ENCODE data around the gene SLC6A1. TPM values are rescaled to one million over a fixed set of nuclear protein-coding genes. Genes with fewer than 3 reads are reported as not detected.

The SLC6A1 gene
- total and polyA plus RNA-seq, 2 of the 8 experiments (the other 6 are each of a cell fraction or from before 2014, with no cell fraction given), result 0.30 to 0.63 TPM

GRCh38 chr3:11074011-11074410 is 81.5 kb downstream of the SLC6A1 start:
- Histone ChIP-seq H3K79me1 (ENCODE audit: low read depth, low read length) (no peaks in the 10 kb centered on the region), H3K14ac (ENCODE audit: insufficient read length) (no peak overlapping the region), H2BK15ac (ENCODE audit: low read length) (no peak overlapping the region), H3K27ac (ENCODE audit: low read depth, low read length) (no peak overlapping the region), H2AFZ (ENCODE audit: low read length) (no peak overlapping the region), H3K23ac (ENCODE audit: insufficient read length) (no peak overlapping the region), H4K8ac (ENCODE audit: extremely low read depth, insufficient read depth, low read length) (no peak overlapping the region), H3K56ac (replicated peaks; ENCODE audit: insufficient read length, low read depth, low read length) (no peak overlapping the region), H2BK5ac (ENCODE audit: low read depth, low read length) (no peak overlapping the region), H2BK12ac (ENCODE audit: low read depth, low read length) (no peak overlapping the region), H3K79me2 (ENCODE audit: control insufficient read depth in 1 of 2, insufficient read depth in 2 of 2, low read length in 2 of 2) (no peaks in the 10 kb centered on the region), H4K5ac (ENCODE audit: insufficient read length, low read depth, low read length) (no peak overlapping the region), H3K9ac (replicated peaks in 1 of 4; ENCODE audit: extremely low read depth in 1 of 4, low read depth in 3 of 4, low read length in 3 of 4) (no peak overlapping the region), H2AK5ac (ENCODE audit: low read depth, low read length) (no peak overlapping the region), H3K9me3 (ENCODE audit: insufficient read depth in 2 of 2, low read depth in 1 of 2, low read length in 1 of 2) (peaks cover 4 to 23% of the 10 kb centered on the region in 2 experiments; a peak in 2 of 4 replicates), H3K23me2 (ENCODE audit: low read depth, low read length) (no peaks in the 10 kb centered on the region), H4K91ac (replicated peaks; ENCODE audit: insufficient read length, low read length) (no peak overlapping the region), H3K4me3 (ENCODE audit: extremely low read depth in 1 of 4, insufficient read depth in 2 of 4, low read depth in 3 of 4, low read length in 4 of 4) (no peak overlapping the region), H4K20me1 (replicated peaks in 1 of 2; ENCODE audit: control insufficient read depth in 1 of 2, insufficient read depth in 2 of 2, low read length in 2 of 2) (no peaks in the 10 kb centered on the region), H2BK20ac (ENCODE audit: low read length) (no peak overlapping the region), H3K27me3 (replicated peaks in 1 of 4; ENCODE audit: control insufficient read depth in 3 of 4, extremely low read depth in 1 of 4, insufficient read depth in 3 of 4, low read length in 3 of 4) (no peaks in the 10 kb centered on the region), H2BK120ac (replicated peaks; ENCODE audit: low read depth, low read length) (no peak overlapping the region), H3K18ac (ENCODE audit: extremely low read depth, low read length) (no peak overlapping the region), H3K36me3 (ENCODE audit: control insufficient read depth in 2 of 4, insufficient read depth in 4 of 4, low read length in 3 of 4) (no peaks in the 10 kb centered on the region), H3K4me1 (replicated peaks in 1 of 4; ENCODE audit: control insufficient read depth in 3 of 4, insufficient read depth in 4 of 4, low read length in 3 of 4) (peaks cover 0 to 3% (median 0%) of the 10 kb centered on the region in 4 experiments; a peak in 1 of 7 replicates), H3K4ac (replicated peaks; ENCODE audit: insufficient read length, low read depth, low read length) (no peak overlapping the region), H3K4me2 (ENCODE audit: insufficient read depth in 1 of 2, low read depth in 2 of 2, low read length in 2 of 2) (no peak overlapping the region)
- TF ChIP-seq EP300 (IDR thresholded peaks at IDR 0.05; ENCODE audit: borderline replicate concordance in 1 of 2, low read depth in 2 of 2, low read length in 2 of 2) (no peak), BCL11A (IDR thresholded peaks at IDR 0.05; ENCODE audit: low read depth in 2 of 2, low read length in 2 of 2) (no peak), CHD1 (IDR thresholded peaks at IDR 0.05; ENCODE audit: low read depth, low read length) (no peak), YY1 (IDR thresholded peaks at IDR 0.05; ENCODE audit: low read depth, low read length) (no peak), SIX5 (IDR thresholded peaks at IDR 0.05; ENCODE audit: low read depth, low read length) (no peak), ATF2 (IDR thresholded peaks at IDR 0.05; ENCODE audit: low read length) (no peak)
- ChIA-PET CTCF (ENCODE audit: partially characterized antibody) (interaction anchor here (0.7 to 6.6 kb wide), 6 partner anchors 13 to 1102 kb away, joined by 3 to 38 read pairs (median 3); no protein-coding TSS in a partner anchor), POLR2A (ENCODE audit: partially characterized antibody) (no interaction called here)
- DNase-seq (ENCODE audit: low read depth in 1 of 2, low spot score in 2 of 2), result no peak
- FAIRE-seq, result no peak
- 75% methylated on average over 2 of the region's 2 CpGs; no CpG with 5 or more reads in 1 of the 2 experiments for WGBS, 2 experiments (ENCODE audit: extremely low coverage in 1 of 2, insufficient coverage in 1 of 2, insufficient read length in 1 of 2, insufficient replicate concordance in 2 of 2, low coverage in 1 of 2, low lambda C conversion rate in 2 of 2, missing lambda C conversion rate in 1 of 2)

Measured in H1 (cell line).